HT1080 (cell line): ENCODE measurements around the gene ARHGAP6. TPM values are rescaled to one million over a fixed set of nuclear protein-coding genes. Genes with fewer than 3 reads are reported as not detected.
"Not testable (repeated sequence)": the region's sequence is repeated elsewhere in the genome, so short reads cannot be mapped to it uniquely, and the experiment has no call there.

Experiments
- DNase-seq: peaks from one replicate; pipeline ENCODE4 v3.0.0-alpha.2; 2015; ENCODE audit warnings: low read depth
- total RNA-seq: library from RNA; depleted of rRNA; stranded (reverse); fragments of >200 nt; shearing (Covaris generic); gene quantifications from 2 replicates; pipeline ENCODE4 v1.2.3, GENCODE V29; 2014

Gene ARHGAP6
- total RNA-seq, 1 experiment from 2014 or later, result 0.43 TPM

- DNase-seq, result no peak
Measured at GRCh38 chrX:11579636-11580600, 85.8 kb downstream of the ARHGAP6 start.

GRCh38 chrX:11578301-11578700, 87.4 kb downstream of the ARHGAP6 start:
- not testable (repeated sequence) for DNase-seq

GRCh38 chrX:11577603-11578002, 88.1 kb downstream of the ARHGAP6 start:
- no peak for DNase-seq

GRCh38 chrX:11575332-11575731, 90.4 kb downstream of the ARHGAP6 start:
- no peak for DNase-seq

DNA sequence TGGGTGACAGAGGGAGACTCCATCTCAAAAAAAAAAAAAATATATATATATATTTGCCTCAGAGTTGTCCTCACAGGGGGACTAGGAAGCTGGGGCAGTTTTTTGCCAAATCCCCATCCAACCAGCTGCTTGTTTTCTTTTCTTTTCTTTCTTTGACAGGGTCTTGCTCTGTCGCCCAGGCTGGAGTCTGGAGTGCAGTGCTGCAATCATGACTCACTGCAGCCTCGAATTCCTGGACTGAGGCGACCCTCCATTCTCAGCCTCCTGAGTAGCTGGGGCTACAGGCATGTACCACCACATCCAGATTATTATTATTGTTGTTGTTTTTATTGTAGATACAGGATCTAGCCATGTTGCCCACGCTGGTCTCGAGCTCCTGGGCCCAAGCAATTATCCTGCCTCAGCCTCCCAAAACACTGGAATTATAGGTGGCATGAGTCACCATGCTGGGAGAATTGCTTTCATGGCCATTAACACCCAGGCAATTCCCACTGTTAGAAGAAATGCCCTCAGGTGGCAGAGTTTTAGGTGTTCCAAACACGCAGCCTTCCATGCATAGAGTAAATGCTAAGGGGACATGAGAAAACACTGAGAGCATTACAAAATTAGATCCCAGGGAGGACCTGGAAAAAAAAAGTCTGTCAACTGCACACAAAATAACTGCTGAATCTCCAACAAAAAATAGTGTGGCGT, 98.0 kb downstream of the ARHGAP6 start:
- no peak for DNase-seq

- no peak for DNase-seq
Measured at GRCh38 chrX:11566789-11567188, 98.9 kb downstream of the ARHGAP6 start.

GRCh38 chrX:11566173-11566572, 99.5 kb downstream of the ARHGAP6 start:
- no peak for DNase-seq

GRCh38 chrX:11564546-11564945, 101.2 kb downstream of the ARHGAP6 start:
- no peak for DNase-seq

DNA sequence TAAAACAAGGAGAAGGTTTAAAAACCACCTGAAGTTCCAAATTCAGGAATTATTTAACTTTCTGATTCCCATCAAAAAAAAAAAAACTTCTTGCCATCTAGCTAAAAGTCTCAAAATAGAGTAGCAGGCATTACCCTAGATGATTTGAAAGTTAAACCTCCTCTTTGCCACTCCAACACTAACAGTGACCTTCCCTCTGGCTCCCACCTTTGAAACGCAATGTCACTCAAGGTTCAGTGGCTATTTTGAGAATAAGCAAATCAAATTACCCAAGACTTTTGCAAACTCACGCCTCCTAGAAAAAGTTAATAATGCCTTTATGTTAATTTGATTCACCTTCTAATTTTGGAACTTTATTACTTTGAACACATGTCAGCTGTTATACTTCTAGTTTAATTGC, 103.2 kb downstream of the ARHGAP6 start:
- no peak for DNase-seq

DNA sequence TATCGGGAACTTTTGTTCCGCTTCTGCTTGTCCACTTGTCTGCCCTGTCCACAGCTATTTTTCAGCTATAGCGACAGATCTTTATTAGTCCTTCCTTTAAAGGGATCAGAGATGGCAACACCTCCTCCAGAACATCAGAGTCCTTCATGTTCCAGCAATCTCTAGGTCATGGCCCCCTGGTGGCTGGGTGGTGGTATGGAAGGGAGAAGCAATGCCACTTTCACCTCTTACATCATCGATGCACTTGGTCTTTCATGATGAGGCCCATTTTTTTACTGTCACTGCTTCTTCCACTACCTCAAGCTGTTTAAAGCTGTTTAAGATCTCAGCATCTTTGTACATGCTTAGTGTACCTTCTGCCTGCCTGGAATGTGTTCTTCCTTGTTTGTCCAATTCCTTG, 106.7 kb downstream of the ARHGAP6 start:
- DNase-seq, result peak; percentile 23

- peak; percentile 75 for DNase-seq
Measured at GRCh38 chrX:11557120-11557519, 108.6 kb downstream of the ARHGAP6 start.

DNA sequence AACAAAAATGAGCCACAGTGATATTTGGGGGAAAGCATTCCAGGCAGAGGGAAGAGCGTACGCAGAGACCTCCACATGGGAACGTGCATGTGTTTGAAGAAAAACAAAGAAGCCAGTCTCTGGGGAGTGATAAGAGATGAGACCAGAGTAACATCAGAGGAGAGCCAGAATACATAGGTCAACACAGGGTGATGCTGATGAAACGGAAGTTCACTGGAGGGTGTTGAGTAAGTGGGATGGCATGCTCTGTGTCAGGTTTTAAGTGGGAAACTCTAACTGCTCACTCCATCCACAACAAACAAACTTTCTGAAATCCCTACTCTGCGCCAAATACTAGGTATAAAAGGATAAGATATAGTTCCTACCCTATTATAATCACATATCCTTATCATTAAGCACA, 110.0 kb downstream of the ARHGAP6 start:
- peak; percentile 25 for DNase-seq

DNA sequence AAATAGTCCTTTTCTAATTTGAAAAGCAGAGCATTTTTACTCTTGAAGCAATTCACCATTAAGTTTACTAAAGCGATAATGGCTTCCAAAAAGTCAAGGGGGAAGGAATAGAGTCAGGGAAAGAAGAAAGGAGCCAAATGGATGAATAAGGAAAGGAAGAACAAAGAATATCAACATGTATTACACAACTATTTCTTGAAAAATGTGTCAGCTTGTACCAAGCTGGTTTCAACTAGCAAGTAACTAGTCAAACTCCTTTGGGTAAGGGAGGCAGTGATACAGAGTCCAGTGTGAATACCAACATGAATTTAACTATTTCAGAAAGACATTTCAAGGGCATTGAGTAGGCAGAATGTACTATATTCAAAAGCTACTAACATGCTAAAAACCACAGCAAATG, 112.1 kb downstream of the ARHGAP6 start:
- no peak for DNase-seq

DNA sequence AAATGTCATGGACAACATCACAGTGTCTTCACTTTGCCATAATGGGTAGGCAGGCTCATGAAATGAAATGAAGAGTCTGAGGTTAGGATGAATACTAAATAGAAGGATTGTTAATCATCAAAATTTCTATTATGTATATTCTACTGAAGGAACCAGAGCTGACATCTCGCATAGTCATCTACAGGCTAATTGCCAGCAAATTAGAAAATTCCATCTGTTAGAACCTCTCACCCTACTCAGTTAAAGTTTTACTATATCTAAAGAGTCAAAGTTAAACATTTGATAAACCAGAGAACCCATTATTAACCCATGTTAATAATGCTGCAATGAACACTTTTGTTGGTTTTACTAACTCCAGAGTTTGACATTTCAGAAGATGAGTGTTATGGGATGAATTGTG, 114.6 kb downstream of the ARHGAP6 start:
- DNase-seq, result no peak

DNA sequence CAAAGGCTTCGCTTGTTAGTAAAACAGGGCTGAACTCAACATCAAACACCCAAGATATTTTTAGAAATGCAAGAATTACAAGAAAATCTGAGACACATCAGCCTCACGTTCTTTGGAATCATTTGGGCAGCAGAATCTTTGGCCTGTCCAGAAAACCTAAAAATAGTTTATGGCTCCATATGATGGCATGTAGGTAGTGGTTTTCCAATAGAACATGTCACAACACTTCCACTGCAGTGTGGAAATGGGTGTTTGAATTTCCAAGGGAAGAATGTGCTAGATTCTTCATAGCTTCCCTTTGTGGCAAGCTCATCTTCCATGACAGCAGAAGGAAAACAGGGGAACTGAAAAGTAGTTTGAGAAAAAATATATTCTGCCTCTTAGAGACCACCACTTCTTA, 118.8 kb downstream of the ARHGAP6 start:
- no peak for DNase-seq

- DNase-seq, result peak; percentile 9
Measured at GRCh38 chrX:11543249-11543648, 122.5 kb downstream of the ARHGAP6 start.

DNA sequence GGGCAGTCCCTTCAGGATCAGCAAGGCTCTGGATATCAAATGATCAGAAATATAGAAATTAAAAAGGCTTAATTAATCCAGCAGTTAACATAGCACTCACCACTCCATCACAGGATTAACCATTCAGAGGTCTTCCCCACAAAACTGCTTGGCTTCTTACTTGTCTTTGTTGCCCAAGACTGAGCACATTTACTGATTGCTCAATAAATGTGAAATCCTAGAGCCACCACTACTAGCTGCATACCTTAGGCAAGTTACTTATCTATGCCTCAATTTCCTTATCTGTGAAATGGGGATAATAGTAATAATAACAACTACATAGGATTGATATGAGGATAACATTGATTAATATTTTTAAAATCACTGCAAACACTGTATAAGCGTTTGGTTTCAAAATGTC, 124.2 kb downstream of the ARHGAP6 start:
- no peak for DNase-seq

DNA sequence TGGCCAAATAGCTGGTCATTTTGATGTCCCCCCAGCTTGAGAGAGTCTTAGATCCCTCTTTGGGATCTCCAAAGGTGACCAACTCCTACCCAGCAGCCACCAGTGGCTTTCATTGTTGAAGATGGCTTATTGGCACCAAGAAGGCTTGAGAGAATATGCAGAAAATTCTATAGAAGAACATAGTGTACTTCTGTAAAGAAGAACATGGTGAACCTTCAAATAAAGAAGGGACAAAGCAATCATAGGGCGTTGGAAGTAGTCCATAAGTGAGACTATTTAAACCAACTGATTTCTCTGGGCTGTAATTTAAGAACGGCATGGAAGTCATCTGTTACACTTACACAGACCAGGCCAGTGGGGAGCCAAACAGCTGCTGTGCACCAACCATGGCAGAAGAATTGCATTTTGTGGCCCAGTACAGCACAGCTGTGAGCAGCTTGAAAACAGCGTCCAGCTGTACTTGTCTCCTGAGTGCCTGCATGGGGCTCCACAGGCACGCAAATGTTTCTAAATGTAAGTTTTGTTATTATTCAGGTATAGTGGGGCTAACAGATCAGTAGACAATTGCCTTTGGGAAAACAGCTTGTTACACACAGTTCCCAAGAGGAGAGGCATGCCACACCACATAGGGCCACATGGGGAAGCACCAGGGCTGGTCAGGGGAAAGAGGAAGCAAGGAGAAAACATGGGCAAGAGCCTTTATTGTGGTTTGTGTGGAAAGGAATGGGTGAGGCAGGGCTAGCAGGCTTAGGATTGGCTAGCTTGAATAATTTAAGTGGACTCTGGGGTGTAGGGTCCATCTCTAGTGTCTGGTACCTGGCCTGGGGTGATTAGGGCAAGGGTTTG, 125.0 kb downstream of the ARHGAP6 start:
- DNase-seq, result no peak

DNA sequence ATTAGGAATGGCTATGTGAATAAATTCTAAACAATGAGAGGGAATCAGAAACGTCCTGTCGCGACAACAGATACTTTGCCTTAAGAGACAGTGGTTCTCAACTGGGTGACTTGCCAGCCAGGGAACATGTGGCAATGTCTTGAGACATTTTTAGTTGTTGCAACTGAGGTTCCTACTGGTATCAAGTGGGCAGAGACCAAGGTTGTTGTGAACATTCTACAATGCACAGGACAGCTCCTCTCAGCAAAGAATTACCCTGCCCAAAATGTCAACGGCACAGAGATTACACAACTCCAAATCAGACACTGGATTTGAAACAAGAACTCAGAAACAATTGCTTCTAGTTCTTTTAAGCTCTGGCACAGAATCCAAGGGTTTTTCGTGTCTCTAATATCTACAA, 128.6 kb downstream of the ARHGAP6 start:
- DNase-seq, result no peak

GRCh38 chrX:11535156-11535919, 130.4 kb downstream of the ARHGAP6 start:
- no peak for DNase-seq

DNA sequence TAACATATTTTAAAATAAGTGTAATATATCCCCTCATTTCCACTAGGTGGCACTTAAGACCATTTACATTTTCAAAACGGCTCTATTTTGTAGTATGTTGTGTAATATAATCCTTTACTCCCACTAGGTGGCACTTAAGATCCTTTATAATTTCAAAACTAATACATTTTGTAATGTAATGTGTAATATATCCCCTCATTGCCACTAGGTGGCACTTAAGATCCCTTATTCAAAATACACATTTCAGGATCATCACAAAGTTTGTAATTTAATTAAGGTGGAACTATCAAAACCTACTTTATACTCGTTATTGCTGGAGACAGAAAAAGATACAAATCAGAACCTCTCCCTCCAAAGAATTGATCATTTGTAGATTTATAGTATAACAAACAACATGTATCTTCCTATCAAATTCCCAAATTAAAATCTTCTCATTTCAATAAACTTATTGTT, 132.5 kb downstream of the ARHGAP6 start:
- peak; percentile 57 for DNase-seq
